B cell (primary cell): ENCODE results near the gene NUP42. TPM values are rescaled to one million over a fixed set of nuclear protein-coding genes. Genes with fewer than 3 reads are reported as not detected.

ENCODE experiments used
- ATAC-seq: fragments of 200-7000 bp; cut with Tn5 transposase; one replicate; pipeline ENCODE4 v1.10.0; 2021; ENCODE audit warnings: low read depth, mild to moderate bottlenecking, moderate number of reproducible peaks, moderate library complexity
- CTCF ChIA-PET: fragments of 350-600 bp; sonication (Branson Sonifier 250); formaldehyde crosslinking; loops from one replicate; lab custom pipeline; 2021; ENCODE audit warnings: antibody characterized with exemption, inconsistent platforms; lab: Charles Lee
- POLR2A ChIA-PET: fragments of 350-600 bp; sonication (Branson Sonifier 250); formaldehyde crosslinking; loops from one replicate; lab custom pipeline; 2021; ENCODE audit warnings: antibody characterized with exemption; lab: Charles Lee
- DNase-seq: peaks from one replicate; pipeline ENCODE4 v3.0.0; 2013
- H2AFZ ChIP-seq: 2 replicates; pipeline ENCODE4 v1.6.1; 2012; ENCODE audit warnings: mild to moderate bottlenecking, low read depth, low read length; ENCODE audit not compliant: insufficient read depth, poor library complexity, severe bottlenecking
- H3K27ac ChIP-seq, 2 donors: 1 replicate in 1 of 2; 2 replicates in 1 of 2; pipeline ENCODE4 v1.5.1; 2012 to 2013; ENCODE audit warnings: low read length in 2 of 2, mild to moderate bottlenecking in 2 of 2, moderate library complexity in 1 of 2
- H3K27me3 ChIP-seq, 4 experiments: fragments of 200-600 bp in 1 of 4; sonication (generic) in 1 of 4; replicated peaks in 1 of 4; 1 replicate in 2 of 4; 2 replicates in 2 of 4; pipeline versions ENCODE4 v1.6.1 to v1.7.0; 2013 to 2016; ENCODE audit warnings: low read length in 3 of 4, mild to moderate bottlenecking in 2 of 4, mixed read lengths in 1 of 4, moderate library complexity in 1 of 4; ENCODE audit not compliant: insufficient read depth in 4 of 4, control insufficient read depth in 3 of 4; ENCODE audit errors: control extremely low read depth in 1 of 4
- H3K36me3 ChIP-seq, 2 experiments: replicated peaks in 1 of 2; 1 replicate in 1 of 2; 2 replicates in 1 of 2; pipeline versions ENCODE4 v1.6.1 to v1.7.1; 2013; ENCODE audit warnings: low read length in 1 of 2; ENCODE audit not compliant: insufficient read depth in 2 of 2, control insufficient read depth in 1 of 2; ENCODE audit errors: control extremely low read depth in 1 of 2, extremely low read depth in 1 of 2
- H3K4me1 ChIP-seq, 2 donors: fragments of 200-600 bp in 1 of 2; sonication (generic) in 1 of 2; 1 replicate in 1 of 2; 2 replicates in 1 of 2; pipeline versions ENCODE4 v1.5.1 to v1.6.1; 2013 to 2017; ENCODE audit warnings: low read length in 2 of 2; ENCODE audit not compliant: control insufficient read depth in 2 of 2, insufficient read depth in 2 of 2
- H3K4me2 ChIP-seq: replicated peaks from 2 replicates; pipeline ENCODE3; 2012; ENCODE audit warnings: mild to moderate bottlenecking, low read depth, low read length; ENCODE audit not compliant: poor library complexity, severe bottlenecking
- H3K4me3 ChIP-seq, 5 experiments: fragments of 200-600 bp in 1 of 5; sonication (generic) in 1 of 5; 1 replicate in 3 of 5; 2 replicates in 2 of 5; pipeline versions ENCODE4 v1.5.1 to v1.7.0; 2011 to 2016; ENCODE audit warnings: low read length in 4 of 5, mild to moderate bottlenecking in 4 of 5, low read depth in 2 of 5, control low read depth in 1 of 5, moderate library complexity in 1 of 5; ENCODE audit not compliant: insufficient read depth in 1 of 5; ENCODE audit errors: control extremely low read depth in 1 of 5, extremely low read depth in 1 of 5
- H3K79me2 ChIP-seq: fragments of 200-600 bp; sonication (generic); one replicate; pipeline ENCODE4 v1.6.0; 2016; ENCODE audit warnings: low read length; ENCODE audit not compliant: control insufficient read depth, insufficient read depth
- H3K9ac ChIP-seq: fragments of 200-600 bp; sonication (generic); 2 replicates; pipeline ENCODE4 v1.6.1; 2017; ENCODE audit warnings: mild to moderate bottlenecking, low read length, moderate library complexity
- H3K9me3 ChIP-seq, 3 donors: one replicate each; pipeline versions ENCODE4 v1.6.1 to v1.7.1; 2013; ENCODE audit warnings: low read length in 2 of 3; ENCODE audit not compliant: control insufficient read depth in 2 of 3, insufficient read depth in 1 of 3; ENCODE audit errors: control extremely low read depth in 1 of 3
- H4K20me1 ChIP-seq: 2 replicates; pipeline ENCODE4 v1.6.0; 2012; ENCODE audit warnings: mild to moderate bottlenecking, low read length; ENCODE audit not compliant: insufficient read depth, control insufficient read depth, poor library complexity, severe bottlenecking
- H3K27ac Mint-ChIP-seq: one replicate; pipeline ENCODE4 v1.8.0; 2021; ENCODE audit warnings: mixed read lengths
- H3K27me3 Mint-ChIP-seq: one replicate; pipeline ENCODE4 v1.8.0; 2021; ENCODE audit warnings: mixed read lengths
- H3K4me1 Mint-ChIP-seq: one replicate; pipeline ENCODE4 v1.8.0; 2021; ENCODE audit warnings: mixed read lengths
- H3K4me3 Mint-ChIP-seq: one replicate; pipeline ENCODE4 v1.8.0; 2021; ENCODE audit warnings: mixed read lengths
- H3K9me3 Mint-ChIP-seq: one replicate; pipeline ENCODE4 v1.8.0; 2022; ENCODE audit warnings: mixed read lengths; ENCODE audit not compliant: insufficient read depth
- EZH2 ChIP-seq: IDR thresholded peaks from 2 replicates; pipeline ENCODE4 v1.6.1; 2012; ENCODE audit warnings: borderline replicate concordance, low read depth, mild to moderate bottlenecking, moderate library complexity, low read length; ENCODE audit not compliant: insufficient read depth, poor library complexity, severe bottlenecking
- WGBS: methylation state at CpG from one replicate; pipeline ENCODE4 v1.1.5; 2013; ENCODE audit warnings: missing lambda C conversion rate; ENCODE audit not compliant: insufficient coverage; 5-methylcytosine and 5-hydroxymethylcytosine counted together
- intact Hi-C: fragments of 100-400 bp; cut with micrococcal nuclease; formaldehyde crosslinking; loops from one replicate; pipeline ENCODE4 v1.10.0; 2022
- polyA plus RNA-seq: library from polyadenylated mRNA; depleted of rRNA; stranded (reverse); fragments of >200 nt; gene quantifications from 2 replicates; pipeline ENCODE4 v1.2.3, GENCODE V29; 2012
- total RNA-seq, 2 donors: library from RNA; stranded (reverse); fragments of 120-200 nt in 1 of 2; gene quantifications; 1 replicate in 1 of 2; 2 replicates in 1 of 2; pipeline versions ENCODE4 v1.2.3 to v1.2.4, GENCODE V29; 2013 to 2022
- TF ChIP-seq, protein P1 (sequence below): fragments of 200-600 bp; IDR thresholded peaks from one replicate; pipeline ENCODE4 v1.8.0; 2022; ENCODE audit warnings: antibody characterized with exemption, mild to moderate bottlenecking

Gene NUP42
- total and polyA plus RNA-seq, 2 donors (not counting 1 experiment from before 2014, with no cell fraction given) = 38.1 to 49.2 TPM

DNA sequence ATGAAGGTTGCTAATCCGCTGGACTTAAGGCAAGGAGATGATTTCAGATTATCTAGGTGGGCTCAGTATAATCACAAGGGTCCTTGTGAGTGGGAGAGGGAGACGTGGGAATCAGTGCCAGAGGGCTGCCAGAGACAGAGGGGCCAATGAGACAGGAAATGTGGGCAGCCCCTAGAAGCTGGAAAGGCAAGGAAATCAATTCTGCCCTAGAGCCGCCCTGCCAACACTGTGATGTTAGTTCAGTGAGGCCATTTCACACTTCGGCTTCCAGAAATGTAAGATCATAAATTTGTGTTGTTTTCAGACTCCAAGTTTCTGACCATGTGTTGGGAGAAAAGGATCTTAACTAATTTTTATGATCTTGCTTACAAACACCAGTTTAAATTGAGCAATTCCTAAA lies 61.1 kb downstream of the NUP42 start:
- H3K27ac Mint-ChIP-seq = no peak overlapping the region
- Histone ChIP-seq H4K20me1 (no peaks in the 10 kb centered on the region), H2AFZ (no peak overlapping the region), H3K36me3 (no peaks in the 10 kb centered on the region), H3K27ac (no peak overlapping the region), H3K9me3 (peaks cover 0 to 5% (median 0%) of the 10 kb centered on the region in 3 donors), H3K4me2 (no peak overlapping the region), H3K79me2 (no peaks in the 10 kb centered on the region), H3K9ac (no peak overlapping the region), H3K27me3 (peaks cover 0 to 20% (median 6%) of the 10 kb centered on the region in 4 experiments), H3K4me3 (no peak overlapping the region), H3K4me1 (peaks cover 6% of the 10 kb centered on the region in 2 donors)
- DNase-seq (no peak), ATAC-seq (no peak)
- no peaks in the 10 kb centered on the region for H3K9me3 Mint-ChIP-seq
- POLR2A ChIA-PET = no interaction called here
- intact Hi-C loops = no loop called here
- peaks cover 35% of the 10 kb centered on the region for H3K27me3 Mint-ChIP-seq
- CTCF ChIA-PET = no interaction called here
- TF ChIP-seq, protein P1, sequence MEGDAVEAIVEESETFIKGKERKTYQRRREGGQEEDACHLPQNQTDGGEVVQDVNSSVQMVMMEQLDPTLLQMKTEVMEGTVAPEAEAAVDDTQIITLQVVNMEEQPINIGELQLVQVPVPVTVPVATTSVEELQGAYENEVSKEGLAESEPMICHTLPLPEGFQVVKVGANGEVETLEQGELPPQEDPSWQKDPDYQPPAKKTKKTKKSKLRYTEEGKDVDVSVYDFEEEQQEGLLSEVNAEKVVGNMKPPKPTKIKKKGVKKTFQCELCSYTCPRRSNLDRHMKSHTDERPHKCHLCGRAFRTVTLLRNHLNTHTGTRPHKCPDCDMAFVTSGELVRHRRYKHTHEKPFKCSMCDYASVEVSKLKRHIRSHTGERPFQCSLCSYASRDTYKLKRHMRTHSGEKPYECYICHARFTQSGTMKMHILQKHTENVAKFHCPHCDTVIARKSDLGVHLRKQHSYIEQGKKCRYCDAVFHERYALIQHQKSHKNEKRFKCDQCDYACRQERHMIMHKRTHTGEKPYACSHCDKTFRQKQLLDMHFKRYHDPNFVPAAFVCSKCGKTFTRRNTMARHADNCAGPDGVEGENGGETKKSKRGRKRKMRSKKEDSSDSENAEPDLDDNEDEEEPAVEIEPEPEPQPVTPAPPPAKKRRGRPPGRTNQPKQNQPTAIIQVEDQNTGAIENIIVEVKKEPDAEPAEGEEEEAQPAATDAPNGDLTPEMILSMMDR = no peak
- no peak for TF ChIP-seq EZH2
- no peak overlapping the region for H3K4me3 Mint-ChIP-seq
- WGBS = 81% methylated on average over 2 of the region's 4 CpGs
- H3K4me1 Mint-ChIP-seq = peaks cover 4% of the 10 kb centered on the region

DNA sequence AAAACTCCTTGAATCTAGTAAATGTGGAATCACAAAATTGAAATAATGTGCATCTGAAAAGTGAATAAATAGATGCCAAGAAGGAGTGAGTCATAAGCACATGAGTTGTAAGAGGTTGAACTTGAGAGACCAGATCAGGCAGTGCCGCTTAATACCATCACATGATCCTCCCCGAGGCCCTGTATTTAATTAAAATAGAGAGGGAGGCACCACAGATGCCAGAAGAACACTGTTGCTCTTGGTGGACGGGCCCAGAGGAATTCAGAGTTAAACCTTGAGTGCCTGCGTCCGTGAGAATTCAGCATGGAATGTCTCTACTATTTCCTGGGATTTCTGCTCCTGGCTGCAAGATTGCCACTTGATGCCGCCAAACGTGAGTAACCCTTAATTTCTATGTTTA lies 64.7 kb downstream of the NUP42 start, which contains the start of gene GPNMB:
TSS of gene GPNMB (plus strand) at position 221 of the 400 bp plus-strand sequence. CDS start at position 304, 83 bp downstream.
- Histone ChIP-seq H3K4me3 (peak within 1 kb of the TSS in 3 of 5 experiments; percentile 20 to 41 (median 33)), H3K27me3 (peaks cover 0 to 45% (median 22%) of the 10 kb centered on the region in 4 experiments), H3K9ac (peak within 1 kb of the TSS; percentile 45), H4K20me1 (no peaks in the 10 kb centered on the region), H3K9me3 (peaks cover 0 to 6% (median 6%) of the 10 kb centered on the region in 3 donors), H3K79me2 (no peaks in the 10 kb centered on the region), H3K4me2 (peak within 1 kb of the TSS; percentile 73), H3K4me1 (peaks cover 12% of the 10 kb centered on the region in 2 donors), H3K27ac (no peak within 1 kb of the TSS), H3K36me3 (no peaks in the 10 kb centered on the region), H2AFZ (peak within 1 kb of the TSS; percentile 63)
- CTCF ChIA-PET = interaction anchor here (0.9 kb wide), 1 partner anchor 24 kb away, joined by 3 read pairs; no protein-coding TSS in a partner anchor
- POLR2A ChIA-PET = interaction anchor here (0.6 kb wide), 1 partner anchor 43 kb away, joined by 6 read pairs; no protein-coding TSS in a partner anchor
- intact Hi-C loops = no loop called here
- TF ChIP-seq, protein P1 = no peak
- TF ChIP-seq EZH2 = no peak
- H3K27ac Mint-ChIP-seq = no peak within 1 kb of the TSS
- H3K4me3 Mint-ChIP-seq = peak within 1 kb of the TSS; percentile 63
- H3K4me1 Mint-ChIP-seq = peaks cover 8% of the 10 kb centered on the region
- ATAC-seq (no peak), DNase-seq (no peak)
- H3K27me3 Mint-ChIP-seq = peaks cover 66% of the 10 kb centered on the region
- no peaks in the 10 kb centered on the region for H3K9me3 Mint-ChIP-seq
- WGBS = 94% methylated on average over 6 of the region's 7 CpGs
